KMS-11 (cell line): ENCODE data around the gene SPATC1L.

Source experiments
- H2AFZ ChIP-seq: fragments of 200-600 bp; sonication (generic); 2 replicates; pipeline ENCODE4 v1.6.1; 2016; ENCODE audit warnings: antibody characterized with exemption, mixed run types, low read depth
- H3K27ac ChIP-seq: fragments of 200-600 bp; sonication (generic); 2 replicates; pipeline ENCODE4 v1.6.1; 2016; ENCODE audit warnings: mild to moderate bottlenecking, mixed run types
- H3K27me3 ChIP-seq: fragments of 200-600 bp; sonication (generic); 2 replicates; pipeline ENCODE4 v1.6.1; 2017; ENCODE audit warnings: mild to moderate bottlenecking, low read depth, mixed run types, moderate library complexity; ENCODE audit not compliant: insufficient read depth
- H3K36me3 ChIP-seq: fragments of 200-600 bp; sonication (generic); 2 replicates; pipeline ENCODE4 v1.6.1; 2017; ENCODE audit warnings: mild to moderate bottlenecking, mixed run types; ENCODE audit not compliant: insufficient read depth
- H3K4me1 ChIP-seq: fragments of 200-600 bp; sonication (generic); 2 replicates; pipeline ENCODE4 v1.6.1; 2016; ENCODE audit warnings: mild to moderate bottlenecking, low read depth, mixed run types; ENCODE audit not compliant: poor library complexity, severe bottlenecking
- H3K4me2 ChIP-seq: fragments of 200-600 bp; sonication (generic); 2 replicates; pipeline ENCODE4 v1.7.0; 2016; ENCODE audit warnings: mild to moderate bottlenecking, mixed run types
- H3K4me3 ChIP-seq: fragments of 200-600 bp; sonication (generic); IDR thresholded peaks from 2 replicates; pipeline ENCODE4 v1.6.1; 2017; ENCODE audit warnings: low read depth, low read length, mixed read lengths; ENCODE audit not compliant: insufficient read depth
- H3K79me2 ChIP-seq: fragments of 200-600 bp; sonication (generic); 2 replicates; pipeline ENCODE4 v1.6.1; 2016; ENCODE audit warnings: low read depth, mixed run types; ENCODE audit not compliant: insufficient read depth
- H3K9ac ChIP-seq: fragments of 200-600 bp; sonication (generic); 2 replicates; pipeline ENCODE4 v1.6.1; 2016; ENCODE audit warnings: mild to moderate bottlenecking, mixed run types
- H4K20me1 ChIP-seq: fragments of 200-600 bp; sonication (generic); 2 replicates; pipeline ENCODE4 v1.6.1; 2016; ENCODE audit warnings: mild to moderate bottlenecking, mixed run types; ENCODE audit not compliant: insufficient read depth
- TF ChIP-seq, protein P1 (sequence below): fragments of 200-600 bp; sonication (generic); conservative IDR thresholded peaks from 2 replicates; pipeline ENCODE4 v1.6.1; 2017; ENCODE audit warnings: low read depth, mild to moderate bottlenecking, antibody characterized with exemption, low read length, moderate library complexity, mixed read lengths

The SPATC1L gene

DNA sequence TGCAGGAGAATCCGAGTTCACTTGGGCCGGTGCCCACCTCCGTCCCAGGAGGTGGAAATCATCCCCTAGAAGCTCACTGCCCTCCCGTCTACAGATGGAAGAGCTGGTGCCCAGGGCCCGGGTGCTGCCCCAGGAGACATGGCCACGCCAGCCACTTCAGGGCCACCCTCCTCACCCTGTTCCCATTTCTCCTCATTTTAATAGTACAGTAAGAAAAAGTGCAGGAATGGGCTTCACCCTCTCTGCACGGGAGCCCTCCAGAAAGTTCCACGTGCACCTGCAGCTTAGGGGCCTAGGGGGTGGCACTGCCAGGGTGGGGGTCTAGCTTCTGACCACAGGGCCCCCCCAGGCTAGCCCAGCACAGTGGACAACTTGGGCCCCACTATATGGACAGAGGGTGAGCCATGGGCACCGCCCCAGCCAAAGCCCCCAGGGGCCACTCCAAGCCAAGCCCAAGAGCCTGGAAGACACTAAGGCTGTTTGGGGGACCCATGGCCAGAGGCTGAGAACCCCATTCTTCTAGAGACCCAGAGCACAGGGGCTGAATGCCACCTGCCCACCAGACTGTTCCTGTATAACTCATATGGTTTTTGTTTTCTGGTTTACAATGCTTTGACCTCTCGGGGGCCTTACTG is 25.5 kb downstream of the SPATC1L start:
- Histone ChIP-seq H3K27me3 (no peaks in the 10 kb centered on the region), H3K36me3 (no peaks in the 10 kb centered on the region), H3K27ac (no peak overlapping the region), H3K9ac (no peak overlapping the region), H3K4me1 (no peaks in the 10 kb centered on the region), H3K79me2 (no peaks in the 10 kb centered on the region), H4K20me1 (no peaks in the 10 kb centered on the region), H3K4me2 (no peak overlapping the region), H2AFZ (no peak overlapping the region), H3K4me3 (no peak overlapping the region)
- TF ChIP-seq, protein P1, sequence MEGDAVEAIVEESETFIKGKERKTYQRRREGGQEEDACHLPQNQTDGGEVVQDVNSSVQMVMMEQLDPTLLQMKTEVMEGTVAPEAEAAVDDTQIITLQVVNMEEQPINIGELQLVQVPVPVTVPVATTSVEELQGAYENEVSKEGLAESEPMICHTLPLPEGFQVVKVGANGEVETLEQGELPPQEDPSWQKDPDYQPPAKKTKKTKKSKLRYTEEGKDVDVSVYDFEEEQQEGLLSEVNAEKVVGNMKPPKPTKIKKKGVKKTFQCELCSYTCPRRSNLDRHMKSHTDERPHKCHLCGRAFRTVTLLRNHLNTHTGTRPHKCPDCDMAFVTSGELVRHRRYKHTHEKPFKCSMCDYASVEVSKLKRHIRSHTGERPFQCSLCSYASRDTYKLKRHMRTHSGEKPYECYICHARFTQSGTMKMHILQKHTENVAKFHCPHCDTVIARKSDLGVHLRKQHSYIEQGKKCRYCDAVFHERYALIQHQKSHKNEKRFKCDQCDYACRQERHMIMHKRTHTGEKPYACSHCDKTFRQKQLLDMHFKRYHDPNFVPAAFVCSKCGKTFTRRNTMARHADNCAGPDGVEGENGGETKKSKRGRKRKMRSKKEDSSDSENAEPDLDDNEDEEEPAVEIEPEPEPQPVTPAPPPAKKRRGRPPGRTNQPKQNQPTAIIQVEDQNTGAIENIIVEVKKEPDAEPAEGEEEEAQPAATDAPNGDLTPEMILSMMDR, result no peak

DNA sequence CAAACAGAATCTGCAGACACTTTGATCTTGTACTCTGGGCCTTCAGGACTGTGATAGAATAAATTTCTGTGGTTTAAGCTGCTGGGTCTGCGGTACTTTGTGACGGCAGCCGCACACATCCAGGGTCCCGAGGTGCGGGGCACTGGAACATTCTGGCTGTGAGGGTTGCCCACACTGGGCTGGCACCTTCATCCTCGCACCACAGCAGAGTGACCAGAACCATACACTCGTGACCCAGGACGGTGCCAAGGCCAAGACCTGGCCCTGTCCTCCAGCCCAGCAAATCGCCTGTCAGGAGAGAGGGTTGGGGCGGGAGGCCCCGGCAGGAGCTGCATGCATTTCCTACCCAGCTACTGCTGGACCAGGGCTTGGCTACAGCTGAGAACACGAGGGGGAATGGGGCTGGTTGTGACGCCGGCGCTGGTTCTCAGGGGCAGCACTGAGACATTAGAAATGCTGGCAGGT is 26.2 kb downstream of the SPATC1L start:
- H3K4me1 ChIP-seq, result no peaks in the 10 kb centered on the region
- H3K4me2 ChIP-seq, result no peak overlapping the region
- H3K27me3 ChIP-seq, result no peaks in the 10 kb centered on the region
- H3K79me2 ChIP-seq, result no peaks in the 10 kb centered on the region
- no peak overlapping the region for H2AFZ ChIP-seq
- no peak overlapping the region for H3K4me3 ChIP-seq
- TF ChIP-seq, protein P1, result no peak
- H3K27ac ChIP-seq, result no peak overlapping the region
- H4K20me1 ChIP-seq, result no peaks in the 10 kb centered on the region
- no peak overlapping the region for H3K9ac ChIP-seq
- H3K36me3 ChIP-seq, result no peaks in the 10 kb centered on the region

DNA sequence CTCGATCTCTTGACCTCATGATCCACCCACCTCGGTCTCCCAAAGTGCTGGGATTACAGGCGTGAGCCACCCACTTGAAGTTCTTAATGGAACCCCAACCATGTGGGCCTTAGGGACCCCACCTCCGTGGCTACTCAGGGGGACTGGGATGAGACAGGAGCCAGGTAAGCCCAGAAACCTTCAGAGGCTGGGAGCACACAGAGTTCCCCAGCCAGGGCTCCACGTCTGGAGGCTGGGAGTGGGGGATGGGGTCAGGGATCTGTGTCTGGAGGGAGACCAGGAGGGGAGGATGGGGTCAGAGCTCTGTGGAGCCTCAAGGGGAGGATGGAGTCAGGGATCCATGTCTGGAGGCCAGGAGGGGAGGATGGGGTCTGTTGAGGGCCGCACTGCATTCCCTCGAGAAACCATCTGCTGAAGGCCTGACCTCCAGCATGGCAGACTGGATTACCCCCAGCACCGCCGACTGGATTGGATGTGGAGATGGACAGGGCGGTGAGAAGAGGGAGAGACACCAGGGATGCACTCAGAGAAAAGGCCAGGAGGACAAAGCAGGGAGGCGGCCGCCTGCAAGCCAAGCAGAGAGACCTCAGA is 26.8 kb downstream of the SPATC1L start:
- Histone ChIP-seq H2AFZ (no peak overlapping the region), H3K9ac (no peak overlapping the region), H3K79me2 (no peaks in the 10 kb centered on the region), H4K20me1 (no peaks in the 10 kb centered on the region), H3K4me3 (no peak overlapping the region), H3K4me2 (no peak overlapping the region), H3K36me3 (no peaks in the 10 kb centered on the region), H3K27ac (no peak overlapping the region), H3K27me3 (no peaks in the 10 kb centered on the region), H3K4me1 (no peaks in the 10 kb centered on the region)
- TF ChIP-seq, protein P1, result no peak

DNA sequence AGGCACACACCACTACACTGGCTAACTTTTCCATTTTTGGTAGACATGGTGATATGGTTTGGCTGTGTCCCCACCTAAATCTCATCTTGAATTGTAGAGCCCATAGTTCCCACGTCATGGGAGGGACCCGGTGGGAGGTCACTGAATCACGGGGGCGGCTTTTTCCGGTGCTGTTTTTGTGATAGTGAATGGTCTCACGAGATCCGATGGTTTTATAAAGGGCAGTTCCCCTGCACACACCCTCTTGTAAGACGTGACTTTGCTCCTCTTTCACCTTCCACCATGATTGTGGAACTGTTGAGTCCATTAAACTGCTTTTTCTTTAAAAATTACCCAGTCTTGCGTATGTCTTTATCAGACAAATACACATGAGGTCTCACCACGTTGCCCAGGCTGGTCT is 27.6 kb downstream of the SPATC1L start:
- H3K4me1 ChIP-seq, result no peaks in the 10 kb centered on the region
- no peak overlapping the region for H3K27ac ChIP-seq
- TF ChIP-seq, protein P1, result no peak
- no peaks in the 10 kb centered on the region for H4K20me1 ChIP-seq
- no peak overlapping the region for H3K4me2 ChIP-seq
- H3K9ac ChIP-seq, result no peak overlapping the region
- no peaks in the 10 kb centered on the region for H3K27me3 ChIP-seq
- H2AFZ ChIP-seq, result no peak overlapping the region
- H3K79me2 ChIP-seq, result no peaks in the 10 kb centered on the region
- H3K36me3 ChIP-seq, result no peaks in the 10 kb centered on the region
- no peak overlapping the region for H3K4me3 ChIP-seq
